Raji (cell line): ENCODE data around the gene ZC3H13.

Experiments
- POLR2A ChIP-seq: IDR thresholded peaks from 2 replicates; pipeline ENCODE4 v1.6.1; 2011; ENCODE audit warnings: low read depth, low read length, control low read depth; ENCODE audit not compliant: insufficient read depth

ZC3H13 gene

DNA sequence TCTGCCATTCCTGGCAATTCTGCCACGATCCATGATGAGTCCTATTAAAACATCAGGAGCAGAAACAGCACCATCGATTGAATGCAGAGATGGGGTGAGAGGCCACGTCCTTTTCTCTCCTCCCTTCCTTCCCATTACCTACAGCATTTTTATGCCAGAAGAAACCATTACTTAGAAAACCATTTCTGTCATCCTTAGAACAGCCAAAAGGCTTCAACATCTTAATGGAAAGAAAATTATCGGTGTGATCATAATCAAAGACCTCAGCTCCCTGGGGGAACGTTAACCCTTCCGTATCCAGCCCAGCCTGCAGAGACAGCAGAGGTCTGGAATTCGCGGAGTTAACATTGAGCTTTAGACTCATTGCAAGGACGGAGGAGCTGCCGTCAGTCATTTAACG, 145.0 kb downstream of the ZC3H13 start:
- TF ChIP-seq POLR2A: no peak
